ENCODE results near the gene IZUMO4. TPM values are rescaled to one million over a fixed set of nuclear protein-coding genes. Genes with fewer than 3 reads are reported as not detected.

IZUMO4 gene
- total and polyA plus RNA-seq, 4 donors: 1.2 to 1.4 (median 1.2) TPM

DNA sequence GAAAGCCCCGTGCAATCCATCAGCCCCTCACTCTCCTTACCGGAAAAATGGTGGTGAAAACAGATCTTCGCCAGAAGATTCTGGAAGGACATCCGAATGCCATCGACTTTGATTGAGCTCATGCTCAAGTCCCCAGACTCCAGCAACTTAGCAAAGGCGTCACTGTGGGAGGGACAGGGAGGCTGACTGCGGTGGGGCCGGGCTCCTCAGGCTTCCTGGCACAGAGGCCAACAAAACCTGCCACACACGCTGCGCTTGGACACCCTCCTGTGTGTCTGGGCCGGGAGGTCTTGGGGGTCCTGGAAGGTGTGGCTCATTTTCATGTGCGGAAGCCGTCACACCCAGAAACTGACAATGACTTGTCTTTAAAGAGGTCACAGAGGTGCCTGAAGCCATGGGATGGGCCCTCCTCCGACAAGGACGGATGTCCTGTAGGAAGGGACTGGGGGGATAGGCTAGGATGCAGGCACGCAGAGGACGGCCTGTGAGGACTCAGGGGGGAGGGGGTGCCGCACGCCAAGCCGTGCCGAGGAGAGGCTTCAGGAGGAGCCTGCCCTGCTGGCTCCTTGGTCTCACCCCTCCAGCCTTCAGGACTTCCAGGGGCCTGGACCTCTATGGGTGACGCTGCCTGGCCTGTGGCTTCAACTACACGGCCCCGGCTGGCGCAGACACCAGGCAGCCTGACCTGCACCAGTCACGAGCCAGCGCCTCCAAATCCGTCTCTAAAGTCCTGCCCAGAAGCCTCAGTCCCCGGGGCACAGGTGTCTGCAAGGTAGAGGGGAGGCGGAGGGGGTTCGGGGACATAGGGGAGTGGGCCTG is 12.5 kb downstream of the IZUMO4 start:
- Histone ChIP-seq H3K4me3 (ENCODE audit: low read depth in 1 of 3, low read length in 3 of 3) (no peak overlapping the region), H3K36me3 (ENCODE audit: control insufficient read depth in 4 of 4, insufficient read depth in 3 of 4, low read depth in 1 of 4, low read length in 3 of 4) (peaks cover 40 to 82% (median 46%) of the 10 kb centered on the region in 4 donors), H3K9ac (ENCODE audit: low read depth in 1 of 2, low read length in 2 of 2) (no peak overlapping the region), H3K27me3 (ENCODE audit: control insufficient read depth in 4 of 4, insufficient read depth in 4 of 4, low read length in 3 of 4) (no peaks in the 10 kb centered on the region), H3K27ac (ENCODE audit: low read depth in 1 of 2, low read length in 2 of 2) (no peak overlapping the region), H3K9me3 (ENCODE audit: control insufficient read depth in 4 of 4, low read length in 3 of 4) (no peaks in the 10 kb centered on the region), H3K4me1 (ENCODE audit: control insufficient read depth in 4 of 4, insufficient read depth in 4 of 4, low read length in 3 of 4) (no peaks in the 10 kb centered on the region)
- 91% methylated on average over 31 of the region's 31 CpGs for WGBS
- DNase-seq (ENCODE audit: low spot score): no peak
- TF ChIP-seq HNF4G (IDR thresholded peaks at IDR 0.05) (no peak), ZBTB33 (IDR thresholded peaks at IDR 0.05) (no peak), FOXA1 (IDR thresholded peaks at IDR 0.05) (no peak), SP1 (IDR thresholded peaks at IDR 0.05) (no peak), RXRA (IDR thresholded peaks at IDR 0.05) (no peak), HNF4A (conservative IDR thresholded peaks at IDR 0.05) (no peak), NR2F2 (IDR thresholded peaks at IDR 0.05) (no peak)
- TF ChIP-seq, protein P1, sequence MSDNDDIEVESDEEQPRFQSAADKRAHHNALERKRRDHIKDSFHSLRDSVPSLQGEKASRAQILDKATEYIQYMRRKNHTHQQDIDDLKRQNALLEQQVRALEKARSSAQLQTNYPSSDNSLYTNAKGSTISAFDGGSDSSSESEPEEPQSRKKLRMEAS (IDR thresholded peaks at IDR 0.05): no peak

DNA sequence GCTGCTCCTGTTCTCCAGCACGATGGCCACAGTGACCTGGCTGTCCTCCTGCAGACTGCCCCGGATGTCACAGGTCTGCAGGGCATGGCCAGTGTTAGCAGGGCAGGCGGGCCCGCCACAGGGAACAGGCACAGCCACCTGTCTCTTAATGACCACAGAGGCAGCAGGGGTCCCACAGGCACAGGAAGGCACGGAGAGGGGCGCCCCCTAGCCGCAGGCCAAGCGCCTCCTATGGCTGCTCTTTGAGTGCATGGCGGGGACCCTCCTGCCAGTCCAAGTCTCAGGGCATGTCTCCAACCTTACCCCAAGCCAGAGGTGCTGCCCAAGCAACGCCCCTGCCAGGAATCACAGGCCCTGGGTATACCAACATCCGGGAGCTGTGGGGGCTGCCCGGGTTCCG is 14.1 kb downstream of the IZUMO4 start:
- H3K27ac ChIP-seq (ENCODE audit: low read depth in 1 of 2, low read length in 2 of 2): no peak overlapping the region
- no peak for TF ChIP-seq RAD21 (IDR thresholded peaks at IDR 0.05)
- no peak for TF ChIP-seq EGR1 (IDR thresholded peaks at IDR 0.05; ENCODE audit: low read depth in 2 of 2)
- TF ChIP-seq HNF4G (IDR thresholded peaks at IDR 0.05): no peak
- no peak for TF ChIP-seq JUND (IDR thresholded peaks at IDR 0.05)
- no peak for TF ChIP-seq RXRA (IDR thresholded peaks at IDR 0.05)
- no peak for TF ChIP-seq TAF1 (conservative IDR thresholded peaks at IDR 0.05)
- TF ChIP-seq GABPA (IDR thresholded peaks at IDR 0.05 in 1 of 2, conservative IDR thresholded peaks at IDR 0.05 in 1 of 2): no peak
- TF ChIP-seq YY1 (IDR thresholded peaks at IDR 0.05): no peak
- TF ChIP-seq HNF4A (conservative IDR thresholded peaks at IDR 0.05): no peak
- no peak for TF ChIP-seq FOXA1 (IDR thresholded peaks at IDR 0.05)
- TF ChIP-seq, protein P2, sequence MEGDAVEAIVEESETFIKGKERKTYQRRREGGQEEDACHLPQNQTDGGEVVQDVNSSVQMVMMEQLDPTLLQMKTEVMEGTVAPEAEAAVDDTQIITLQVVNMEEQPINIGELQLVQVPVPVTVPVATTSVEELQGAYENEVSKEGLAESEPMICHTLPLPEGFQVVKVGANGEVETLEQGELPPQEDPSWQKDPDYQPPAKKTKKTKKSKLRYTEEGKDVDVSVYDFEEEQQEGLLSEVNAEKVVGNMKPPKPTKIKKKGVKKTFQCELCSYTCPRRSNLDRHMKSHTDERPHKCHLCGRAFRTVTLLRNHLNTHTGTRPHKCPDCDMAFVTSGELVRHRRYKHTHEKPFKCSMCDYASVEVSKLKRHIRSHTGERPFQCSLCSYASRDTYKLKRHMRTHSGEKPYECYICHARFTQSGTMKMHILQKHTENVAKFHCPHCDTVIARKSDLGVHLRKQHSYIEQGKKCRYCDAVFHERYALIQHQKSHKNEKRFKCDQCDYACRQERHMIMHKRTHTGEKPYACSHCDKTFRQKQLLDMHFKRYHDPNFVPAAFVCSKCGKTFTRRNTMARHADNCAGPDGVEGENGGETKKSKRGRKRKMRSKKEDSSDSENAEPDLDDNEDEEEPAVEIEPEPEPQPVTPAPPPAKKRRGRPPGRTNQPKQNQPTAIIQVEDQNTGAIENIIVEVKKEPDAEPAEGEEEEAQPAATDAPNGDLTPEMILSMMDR (IDR thresholded peaks at IDR 0.05; ENCODE audit: low read depth, low read length, missing input control): no peak
- TF ChIP-seq REST (IDR thresholded peaks at IDR 0.05): no peak
- TF ChIP-seq NR2F2 (IDR thresholded peaks at IDR 0.05): no peak
- no peak for TF ChIP-seq SP1 (IDR thresholded peaks at IDR 0.05)
- no peak for TF ChIP-seq FOXA2 (IDR thresholded peaks at IDR 0.05)
- TF ChIP-seq ZBTB33 (IDR thresholded peaks at IDR 0.05): no peak
- 94% methylated on average over 13 of the region's 13 CpGs for WGBS
- no peaks in the 10 kb centered on the region for H3K4me1 ChIP-seq (ENCODE audit: control insufficient read depth in 4 of 4, insufficient read depth in 4 of 4, low read length in 3 of 4)
- no peak overlapping the region for H3K9ac ChIP-seq (ENCODE audit: low read depth in 1 of 2, low read length in 2 of 2)
- no peak overlapping the region for H3K4me3 ChIP-seq (ENCODE audit: low read depth in 1 of 3, low read length in 3 of 3)
- H3K27me3 ChIP-seq (ENCODE audit: control insufficient read depth in 4 of 4, insufficient read depth in 4 of 4, low read length in 3 of 4): no peaks in the 10 kb centered on the region
- H3K36me3 ChIP-seq (ENCODE audit: control insufficient read depth in 4 of 4, insufficient read depth in 3 of 4, low read depth in 1 of 4, low read length in 3 of 4): peaks cover 46 to 93% (median 57%) of the 10 kb centered on the region in 4 donors
- no peaks in the 10 kb centered on the region for H3K9me3 ChIP-seq (ENCODE audit: control insufficient read depth in 4 of 4, low read length in 3 of 4)
- no peak for DNase-seq (ENCODE audit: low spot score)

Measured in liver (tissue), 9 donors.